GM06990 (cell line): Measurements from ENCODE around the gene BAIAP2L1.

Experiments used
- DNase-seq: peaks from one replicate; pipeline ENCODE4 v3.0.0-alpha.2; 2011; ENCODE audit not compliant: insufficient read length; ENCODE audit errors: extremely low read depth
- H3K27me3 ChIP-seq: replicated peaks from 2 replicates; pipeline ENCODE4 v1.6.0; 2011; ENCODE audit warnings: low read length; ENCODE audit not compliant: control insufficient read depth, insufficient read depth
- H3K36me3 ChIP-seq: 2 replicates; pipeline ENCODE4 v1.5.1; 2011; ENCODE audit warnings: low read length; ENCODE audit not compliant: control insufficient read depth, insufficient read depth
- H3K4me3 ChIP-seq: replicated peaks from 2 replicates; pipeline ENCODE4 v1.5.1; 2011; ENCODE audit warnings: low read depth, mild to moderate bottlenecking, control low read depth, low read length
- TF ChIP-seq, protein P1 (sequence below): IDR thresholded peaks from 2 replicates; pipeline ENCODE4 v1.5.1; 2011; ENCODE audit warnings: low read length, control low read depth, mild to moderate bottlenecking, inconsistent platforms; ENCODE audit not compliant: insufficient read depth, poor library complexity, severe bottlenecking

The BAIAP2L1 gene

DNA sequence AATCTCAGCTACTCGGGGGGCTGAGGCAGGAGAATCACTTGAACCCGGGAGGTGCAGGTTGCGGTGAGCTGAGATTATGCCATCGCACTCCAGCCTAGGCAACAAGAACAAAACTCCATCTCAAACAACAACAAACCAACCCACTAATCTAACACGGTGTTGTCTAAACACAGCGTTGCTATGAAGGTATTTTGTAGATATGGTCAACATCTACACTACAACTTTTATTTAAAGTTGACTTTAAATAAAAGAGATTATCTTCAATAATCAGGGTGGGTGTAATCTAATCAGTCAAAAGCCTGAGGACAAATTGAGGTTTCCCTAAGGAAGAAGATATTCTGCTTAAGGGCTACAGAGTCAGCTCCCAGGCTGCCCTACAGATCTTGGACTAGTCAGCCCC lies 24.2 kb downstream of the BAIAP2L1 start:
- no peaks in the 10 kb centered on the region for H3K27me3 ChIP-seq
- no peaks in the 10 kb centered on the region; the same call in 1 of the 2 replicates for H3K36me3 ChIP-seq
- H3K4me3 ChIP-seq: no peak overlapping the region
- no peak for DNase-seq
- TF ChIP-seq, protein P1, sequence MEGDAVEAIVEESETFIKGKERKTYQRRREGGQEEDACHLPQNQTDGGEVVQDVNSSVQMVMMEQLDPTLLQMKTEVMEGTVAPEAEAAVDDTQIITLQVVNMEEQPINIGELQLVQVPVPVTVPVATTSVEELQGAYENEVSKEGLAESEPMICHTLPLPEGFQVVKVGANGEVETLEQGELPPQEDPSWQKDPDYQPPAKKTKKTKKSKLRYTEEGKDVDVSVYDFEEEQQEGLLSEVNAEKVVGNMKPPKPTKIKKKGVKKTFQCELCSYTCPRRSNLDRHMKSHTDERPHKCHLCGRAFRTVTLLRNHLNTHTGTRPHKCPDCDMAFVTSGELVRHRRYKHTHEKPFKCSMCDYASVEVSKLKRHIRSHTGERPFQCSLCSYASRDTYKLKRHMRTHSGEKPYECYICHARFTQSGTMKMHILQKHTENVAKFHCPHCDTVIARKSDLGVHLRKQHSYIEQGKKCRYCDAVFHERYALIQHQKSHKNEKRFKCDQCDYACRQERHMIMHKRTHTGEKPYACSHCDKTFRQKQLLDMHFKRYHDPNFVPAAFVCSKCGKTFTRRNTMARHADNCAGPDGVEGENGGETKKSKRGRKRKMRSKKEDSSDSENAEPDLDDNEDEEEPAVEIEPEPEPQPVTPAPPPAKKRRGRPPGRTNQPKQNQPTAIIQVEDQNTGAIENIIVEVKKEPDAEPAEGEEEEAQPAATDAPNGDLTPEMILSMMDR: no peak

DNA sequence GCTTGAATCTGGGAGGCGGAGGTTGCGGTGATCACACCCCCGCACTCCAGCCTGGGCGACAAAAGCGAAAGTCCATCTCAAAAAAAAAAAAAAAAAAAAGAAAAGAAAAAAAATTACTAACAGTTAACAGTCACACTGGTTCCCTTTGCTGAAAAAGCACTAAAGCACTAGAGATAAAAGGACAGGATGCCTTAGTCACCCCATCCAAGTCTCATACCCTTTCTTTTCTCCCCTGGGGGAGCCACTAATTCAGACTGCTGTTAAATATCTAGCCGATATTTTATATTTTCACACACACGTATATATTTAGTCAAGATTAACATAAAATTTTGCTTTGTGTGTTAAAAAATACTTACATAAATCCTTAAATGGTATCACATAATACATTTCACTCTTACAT lies 25.2 kb downstream of the BAIAP2L1 start:
- Histone ChIP-seq H3K4me3 (no peak overlapping the region), H3K27me3 (no peaks in the 10 kb centered on the region), H3K36me3 (no peaks in the 10 kb centered on the region)
- TF ChIP-seq, protein P1: no peak
- no peak for DNase-seq

DNA sequence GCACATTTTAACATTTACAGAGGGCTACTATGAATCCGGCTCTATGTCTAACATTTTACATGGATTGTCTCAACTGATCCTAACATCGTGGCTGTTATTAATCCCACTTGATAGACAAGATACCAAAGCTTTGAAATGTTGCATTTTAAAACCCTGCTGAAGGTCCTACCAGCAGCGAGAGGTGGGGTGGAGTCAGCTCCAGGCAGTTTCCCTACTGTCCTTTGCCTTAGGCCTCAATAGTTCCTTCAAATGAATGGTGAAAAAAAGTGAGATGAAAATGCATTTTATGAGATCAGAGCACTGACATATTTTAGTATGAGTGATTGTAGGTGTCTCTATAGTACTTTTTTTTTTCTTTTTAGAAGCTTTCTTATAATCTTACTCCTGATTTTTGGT lies 26.6 kb downstream of the BAIAP2L1 start:
- no peaks in the 10 kb centered on the region for H3K27me3 ChIP-seq
- H3K36me3 ChIP-seq: no peaks in the 10 kb centered on the region
- no peak overlapping the region for H3K4me3 ChIP-seq
- no peak for DNase-seq
- TF ChIP-seq, protein P1: no peak

DNA sequence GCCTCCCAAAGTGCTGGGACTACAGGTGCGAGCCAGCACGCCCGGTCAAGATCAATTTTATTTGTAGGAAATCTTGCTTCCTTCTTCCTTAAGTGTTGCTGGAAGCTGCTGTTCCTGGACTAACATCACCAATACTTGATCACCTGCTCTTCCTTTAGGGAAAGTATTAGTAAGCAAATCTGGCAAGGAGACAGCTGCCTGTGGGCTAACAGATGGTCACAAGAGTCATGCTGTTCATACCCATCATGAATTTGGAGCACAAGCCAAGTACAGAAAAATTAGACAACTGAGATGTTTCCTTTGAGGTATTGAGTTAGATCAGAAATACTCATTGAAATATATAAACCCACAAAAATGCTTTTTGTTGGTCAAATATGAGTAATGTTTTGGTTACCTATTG lies 27.9 kb downstream of the BAIAP2L1 start:
- no peak for DNase-seq
- TF ChIP-seq, protein P1: no peak
- Histone ChIP-seq H3K27me3 (no peaks in the 10 kb centered on the region), H3K4me3 (no peak overlapping the region), H3K36me3 (no peaks in the 10 kb centered on the region)

DNA sequence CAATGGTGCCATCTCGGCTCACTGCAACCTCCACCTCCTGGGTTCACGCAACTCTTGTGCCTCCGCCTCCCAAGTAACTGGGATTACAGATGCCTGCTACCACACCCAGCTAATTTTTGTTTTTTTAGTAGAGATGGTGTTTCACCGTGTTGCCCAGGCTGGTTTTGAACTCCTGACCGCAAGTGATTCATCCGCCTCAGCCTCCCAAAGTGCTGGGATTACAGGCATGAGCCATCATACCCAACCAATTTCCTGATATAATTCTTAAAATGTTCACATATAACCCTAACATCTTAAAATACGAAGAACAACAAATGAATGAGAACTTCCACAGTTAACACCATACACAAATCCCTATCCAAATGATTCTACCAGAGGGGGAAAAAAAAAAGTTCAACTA lies 31.2 kb downstream of the BAIAP2L1 start:
- no peak overlapping the region for H3K4me3 ChIP-seq
- no peaks in the 10 kb centered on the region for H3K36me3 ChIP-seq
- DNase-seq: no peak
- TF ChIP-seq, protein P1: no peak
- H3K27me3 ChIP-seq: no peaks in the 10 kb centered on the region

DNA sequence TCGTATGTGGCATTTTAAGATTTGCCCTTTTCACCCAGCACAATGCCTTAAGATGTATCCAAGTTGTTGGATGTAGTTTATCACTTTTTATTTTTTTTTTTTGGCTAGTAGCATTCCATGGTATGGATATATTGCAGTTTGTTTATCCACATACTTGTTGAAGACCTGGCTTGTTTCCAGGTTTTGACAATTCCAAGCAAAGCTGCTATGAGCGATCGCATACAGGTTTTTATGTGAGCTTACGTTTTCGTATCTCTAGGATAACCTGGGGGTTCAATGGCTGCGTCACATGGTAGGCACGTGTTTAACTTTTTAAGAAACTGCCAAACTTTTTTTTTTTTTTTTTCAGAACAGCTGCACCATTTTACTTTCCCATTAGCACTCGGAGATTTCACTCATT lies 32.2 kb downstream of the BAIAP2L1 start:
- TF ChIP-seq, protein P1: no peak
- no peak for DNase-seq

More for the DNA sequence above, 32.2 kb downstream of the BAIAP2L1 start:
- no peaks in the 10 kb centered on the region for H3K36me3 ChIP-seq
- no peaks in the 10 kb centered on the region for H3K27me3 ChIP-seq
- no peak overlapping the region for H3K4me3 ChIP-seq
